ENCODE data around the gene SAP130. TPM values are rescaled to one million over a fixed set of nuclear protein-coding genes. Genes with fewer than 3 reads are reported as not detected.
A peak's percentile ranks its signal among the peaks of the same experiment; 100 is the strongest.

SAP130 gene
- total and polyA plus RNA-seq, 2 of the 8 experiments (the other 6 are each of a cell fraction or from before 2014, with no cell fraction given), result 51.4 to 54.3 TPM

DNA sequence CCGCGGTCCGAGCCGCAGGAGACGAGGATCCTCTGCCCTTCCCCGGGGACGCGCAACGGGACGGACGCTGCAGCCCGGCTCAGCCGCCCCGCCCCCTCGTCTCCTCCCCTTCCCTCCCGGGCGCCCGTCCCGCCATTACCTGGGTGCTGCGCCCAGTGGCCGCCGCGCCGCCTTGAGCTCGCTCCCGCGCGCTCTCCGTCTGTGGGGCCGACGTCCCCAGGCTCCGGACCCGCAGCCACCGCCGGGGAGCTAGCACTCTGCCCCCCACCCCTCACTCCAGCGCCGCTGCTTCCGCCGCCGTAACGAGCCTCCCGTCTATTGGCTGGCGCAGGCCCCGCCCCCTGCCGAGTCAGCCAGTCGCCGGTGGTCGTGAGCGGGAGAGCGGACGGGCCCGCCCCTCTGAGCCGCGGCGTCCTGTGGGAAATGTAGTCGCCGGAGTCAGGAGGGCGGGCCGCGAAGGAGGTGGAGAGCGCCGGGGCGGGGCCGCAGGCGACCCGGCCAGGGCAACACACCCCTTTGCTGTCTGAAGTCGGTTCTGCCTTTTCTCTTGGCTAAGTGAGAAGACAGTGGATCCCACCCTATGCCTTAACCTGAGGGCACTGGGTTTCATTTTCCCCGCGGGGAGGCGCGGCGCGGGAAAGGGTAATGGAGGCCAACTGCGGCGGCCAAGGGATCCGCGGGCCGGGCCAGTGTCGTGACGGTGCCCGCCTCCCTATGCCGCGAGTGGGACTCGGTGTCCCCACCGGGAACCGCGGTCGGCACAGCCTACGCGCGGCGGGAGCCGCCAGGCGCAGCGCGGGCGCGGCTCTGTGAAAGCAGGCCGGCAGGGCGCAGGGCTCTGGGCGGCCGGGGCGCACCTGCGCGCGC lies at the start of gene SAP130 (continued):
- TF ChIP-seq GTF2F1 (IDR thresholded peaks at IDR 0.05; ENCODE audit: borderline replicate concordance, low read depth, low read length), result no peak
- TF ChIP-seq TCF12 (IDR thresholded peaks at IDR 0.05; ENCODE audit: low read depth, low read length), result no peak
- peak; percentile 73 for TF ChIP-seq TAF7 (optimal IDR thresholded peaks at IDR 0.05; ENCODE audit: borderline replicate concordance, low read depth, low read length)
- no peak for TF ChIP-seq KDM5A (IDR thresholded peaks at IDR 0.05; ENCODE audit: low read length)
- TF ChIP-seq HDAC2 (IDR thresholded peaks at IDR 0.05; ENCODE audit: borderline replicate concordance in 1 of 2, low read depth in 2 of 2, low read length in 2 of 2), result peak in 1 of 2 experiments; percentile 58; a peak in 1 of 4 replicates
- no peak for TF ChIP-seq CHD1 (IDR thresholded peaks at IDR 0.05; ENCODE audit: low read depth, low read length)
- no peak for TF ChIP-seq RNF2 (IDR thresholded peaks at IDR 0.05; ENCODE audit: borderline replicate concordance, low read depth, low read length, missing control alignments, poor library complexity, severe bottlenecking)

Data from H1 (cell line).